Measurements from ENCODE around the gene RAB27B.
"Not testable (repeated sequence)": the region's sequence is repeated elsewhere in the genome, so short reads cannot be mapped to it uniquely, and the experiment has no call there.

Gene RAB27B

DNA sequence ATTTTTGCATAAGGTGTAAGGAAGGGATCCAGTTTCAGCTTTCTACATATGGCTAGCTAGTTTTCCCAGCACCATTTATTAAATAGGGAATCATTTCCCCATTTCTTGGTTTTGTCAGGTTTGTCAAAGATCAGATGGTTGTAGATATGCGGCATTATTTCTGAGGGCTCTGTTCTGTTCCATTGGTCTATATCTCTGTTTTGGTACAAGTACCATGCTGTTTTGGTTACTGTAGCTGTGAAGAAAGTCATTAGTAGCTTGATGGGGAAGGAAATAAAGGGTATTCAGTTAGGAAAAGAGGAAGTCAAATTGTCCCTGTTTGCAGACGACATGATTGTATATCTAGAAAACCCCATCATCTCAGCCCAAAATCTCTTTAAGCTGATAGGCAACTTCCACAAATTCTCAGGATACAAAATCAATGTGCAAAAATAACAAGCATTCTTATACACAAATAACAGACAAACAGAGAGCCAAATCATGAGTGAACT lies 7.4 kb upstream of the RAB27B start:
- DNase-seq: not testable (repeated sequence)

DNA sequence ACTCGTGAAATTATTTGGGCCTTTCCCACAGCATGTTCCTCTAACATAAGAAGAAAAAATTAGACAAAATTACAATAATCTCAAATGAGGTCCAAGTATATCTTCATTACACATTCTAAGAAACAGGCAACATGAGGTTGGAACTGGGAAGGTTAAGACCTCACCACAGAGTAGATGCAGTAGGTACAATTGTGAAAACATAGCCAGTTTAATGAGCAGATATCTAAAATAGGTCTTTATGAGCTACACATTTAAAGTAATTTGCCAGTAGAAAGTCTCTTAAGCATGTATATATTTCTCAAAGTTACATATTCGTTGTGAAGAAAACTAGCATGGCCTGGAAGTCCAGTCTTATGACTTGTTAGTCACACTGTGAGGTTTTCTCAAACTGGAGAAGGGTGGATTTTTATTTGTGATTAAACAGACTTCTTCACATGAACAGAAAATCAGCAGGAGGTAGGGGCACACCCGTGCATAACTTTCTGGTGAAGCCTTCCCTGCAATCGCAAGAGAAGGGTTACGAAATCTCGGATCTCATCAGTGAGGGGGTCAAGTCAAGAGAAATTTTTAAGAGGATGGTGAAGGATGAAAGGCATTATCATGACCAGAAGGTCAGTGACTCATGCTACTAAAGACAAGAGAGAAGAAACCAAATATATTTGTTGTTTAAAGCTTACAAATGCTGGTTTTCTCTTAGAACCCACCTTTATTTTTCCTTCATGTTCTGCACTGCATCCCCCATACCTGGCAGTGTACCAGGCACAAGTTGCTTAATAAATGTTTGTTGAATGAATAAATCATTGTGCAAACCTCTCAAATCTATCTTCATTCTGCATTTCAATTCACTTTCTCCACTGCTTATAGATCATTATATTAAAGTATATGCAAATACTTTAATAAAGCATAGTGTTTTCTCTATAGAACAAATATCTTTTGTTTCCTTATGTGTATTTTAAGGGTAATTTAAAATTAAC lies 5.1 kb upstream of the RAB27B start:
- no peak for DNase-seq

DNA sequence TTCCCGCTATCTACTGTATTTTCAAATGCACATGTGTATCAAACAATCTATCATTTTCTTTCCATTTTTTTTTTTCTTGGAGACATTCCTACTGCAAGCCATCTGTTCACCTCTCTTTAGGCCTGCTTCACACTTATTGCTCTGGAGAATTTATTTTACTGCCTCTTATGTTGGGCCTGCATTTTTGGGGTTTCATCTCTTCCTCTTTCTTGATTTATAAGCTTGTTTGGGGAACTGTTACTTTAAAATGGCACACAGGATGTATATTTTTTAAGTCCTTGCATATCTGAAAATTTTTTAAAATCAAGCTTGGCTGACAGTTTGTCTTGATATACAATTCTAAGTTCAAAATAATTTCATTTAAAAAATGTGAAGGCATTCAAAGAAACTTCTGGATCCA lies 3.5 kb upstream of the RAB27B start:
- no peak for DNase-seq

DNA sequence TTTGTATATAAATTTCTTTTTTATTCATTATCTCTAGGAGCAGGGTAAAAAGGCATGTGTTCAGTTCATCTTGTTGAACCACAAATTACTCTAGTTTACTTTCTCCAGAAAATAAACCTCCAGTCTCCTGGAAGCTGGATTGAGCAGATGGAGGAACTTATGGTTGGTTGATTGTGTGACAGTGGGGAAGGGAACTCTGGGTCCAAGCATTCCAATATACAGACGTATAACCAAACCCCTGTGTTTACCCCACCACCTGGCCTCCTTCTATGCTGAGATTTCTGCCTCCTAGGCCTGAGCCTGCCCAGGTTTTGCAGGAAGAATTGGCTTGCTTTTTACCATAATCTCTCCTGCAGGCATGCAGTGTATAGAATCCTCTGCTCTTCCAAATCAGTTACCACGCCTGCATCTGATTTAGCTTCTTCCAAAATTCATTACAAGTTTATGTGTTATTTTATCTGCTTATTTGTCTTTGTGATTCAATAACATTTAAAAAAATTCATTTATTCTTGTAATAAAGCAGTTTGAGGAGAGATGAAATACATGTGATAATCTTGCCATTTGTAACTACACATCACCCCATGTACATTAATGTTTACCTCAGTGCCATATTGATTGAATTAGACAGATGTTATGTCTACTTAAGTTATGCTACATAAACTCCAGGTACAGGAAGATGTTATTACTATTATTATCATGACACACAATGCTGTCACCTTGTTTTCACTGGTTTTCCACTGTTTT lies 2.5 kb upstream of the RAB27B start:
- no peak for DNase-seq

DNA sequence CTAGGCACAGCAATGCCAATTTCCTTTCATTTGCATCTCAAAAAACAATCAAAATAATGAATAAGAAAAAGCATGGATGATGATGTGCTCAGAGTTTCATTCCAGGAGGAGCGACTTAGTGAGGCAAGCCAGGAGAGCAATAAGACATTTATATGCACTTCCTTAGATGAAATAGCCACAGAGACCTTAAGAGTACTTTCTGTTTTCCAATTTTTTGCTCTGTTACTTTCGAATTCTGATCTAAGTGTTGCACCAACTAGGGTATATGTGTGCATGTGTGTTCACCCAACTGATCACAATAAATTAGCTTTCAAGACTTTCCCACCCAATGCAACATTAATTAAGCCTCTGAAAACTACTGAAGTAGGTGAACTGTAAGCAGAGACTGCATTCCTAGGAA lies 709 bp downstream of the RAB27B start:
- DNase-seq: no peak

DNA sequence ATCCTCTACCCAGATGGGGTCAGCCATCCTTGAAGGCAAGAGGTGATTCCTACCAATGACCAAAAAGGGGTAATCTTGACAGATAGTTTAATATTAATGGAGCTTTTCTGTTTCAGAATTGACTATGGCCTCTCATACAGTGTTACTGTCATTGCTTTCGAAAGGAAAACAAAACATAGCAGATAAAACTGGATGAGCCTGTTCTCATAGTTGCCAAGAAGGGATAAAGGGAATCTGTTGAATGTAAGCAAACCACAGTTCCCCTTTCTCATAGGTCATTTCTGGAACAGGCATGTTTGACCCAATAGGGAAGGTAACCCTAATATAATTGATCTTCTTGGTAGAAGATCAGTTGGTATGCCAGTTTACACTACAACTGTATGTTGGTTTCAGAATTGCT lies 1.6 kb downstream of the RAB27B start:
- DNase-seq: no peak

DNA sequence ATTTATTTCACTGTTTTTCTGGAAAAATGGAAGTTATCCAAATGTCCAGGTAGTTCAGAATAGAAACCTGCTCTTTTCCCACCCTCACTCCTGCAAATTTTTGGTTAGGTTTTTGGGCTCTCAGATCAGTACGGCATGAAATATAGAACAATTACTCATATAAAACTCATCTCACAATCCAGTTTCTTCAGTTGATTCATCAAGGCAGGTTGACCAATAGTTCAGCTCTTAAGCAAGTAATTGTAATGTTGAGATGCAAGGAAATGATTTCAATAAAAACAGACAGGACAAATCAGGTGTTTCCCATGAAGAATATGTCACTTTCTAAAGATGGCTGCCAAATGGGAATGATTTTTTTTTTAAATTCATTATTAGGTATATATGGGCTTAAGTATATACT lies 2.0 kb downstream of the RAB27B start:
- no peak for DNase-seq

DNA sequence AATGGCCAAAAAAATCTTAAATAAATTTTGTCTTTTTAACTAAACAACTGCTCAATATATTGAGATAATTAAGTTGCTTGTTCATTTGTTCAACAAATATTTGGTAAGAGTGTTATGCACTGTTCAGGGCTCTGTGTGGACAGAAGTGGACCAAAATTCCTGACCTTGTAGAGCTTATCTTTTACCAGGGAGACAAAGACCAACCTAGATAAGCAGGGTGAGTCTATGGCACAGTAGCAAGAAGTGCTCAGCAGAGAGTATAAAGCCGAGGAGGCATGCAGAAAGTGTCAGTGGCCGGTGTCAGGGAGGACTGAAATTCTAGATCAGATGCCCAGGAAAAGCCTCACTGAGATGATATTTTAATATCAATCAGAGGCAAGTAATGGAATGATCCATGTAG lies 2.6 kb downstream of the RAB27B start:
- no peak for DNase-seq

DNA sequence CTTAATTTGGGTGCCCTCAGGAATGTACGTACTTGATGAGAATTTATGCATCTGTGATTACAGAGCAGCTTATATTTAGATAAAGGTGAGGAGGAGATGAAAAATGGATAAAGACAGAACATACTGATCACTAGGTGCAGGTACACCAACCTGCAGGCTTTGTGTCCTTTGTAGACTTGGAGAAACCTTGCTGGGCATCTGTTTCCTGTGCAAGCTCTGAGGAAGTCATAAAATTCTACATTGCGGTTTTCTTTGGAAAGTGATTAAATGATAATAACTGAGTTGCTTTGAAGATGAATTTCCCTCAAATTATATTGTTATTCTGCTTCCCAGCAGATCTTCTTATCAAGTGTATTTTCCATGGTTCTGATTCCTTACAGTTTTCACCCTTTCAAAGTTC lies 7.7 kb downstream of the RAB27B start:
- DNase-seq: no peak

DNA sequence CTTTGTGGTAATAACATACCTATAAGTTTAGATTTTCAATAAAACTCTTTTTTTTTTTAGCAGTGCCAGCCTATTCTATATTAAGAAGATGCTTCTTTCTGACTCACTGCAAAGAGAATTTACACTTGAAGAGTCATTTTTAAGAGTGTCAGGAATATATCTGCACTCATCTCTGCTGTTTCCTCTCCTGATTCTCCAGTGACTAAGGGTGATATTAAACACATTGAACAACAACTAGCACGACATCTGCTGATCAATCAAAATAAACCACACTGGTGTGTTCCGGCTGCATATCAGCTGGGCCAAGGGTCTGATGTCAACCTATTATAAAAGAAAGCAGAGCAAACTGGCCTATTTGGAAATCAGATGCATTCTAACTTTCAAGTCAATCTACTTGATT lies 15.0 kb downstream of the RAB27B start:
- DNase-seq: no peak

DNA sequence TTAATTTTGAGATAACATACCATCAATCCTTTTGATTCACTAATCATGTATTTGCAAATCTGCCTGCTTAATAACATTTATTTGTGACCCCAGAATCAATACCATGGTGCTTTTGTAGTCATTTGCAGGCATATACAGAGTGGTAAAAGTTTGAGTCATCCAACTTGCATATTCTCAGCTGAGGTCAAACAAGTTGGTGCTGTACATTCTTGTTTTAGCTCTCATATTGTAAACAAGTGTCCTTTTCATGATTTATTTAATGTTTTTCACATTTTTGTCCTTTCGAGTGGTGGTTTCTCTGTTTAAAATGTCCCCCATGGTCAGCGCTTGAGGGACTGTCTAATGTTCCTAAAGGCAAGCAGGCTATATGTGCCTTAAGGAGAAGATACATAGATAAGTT lies 17.5 kb downstream of the RAB27B start:
- no peak for DNase-seq

DNA sequence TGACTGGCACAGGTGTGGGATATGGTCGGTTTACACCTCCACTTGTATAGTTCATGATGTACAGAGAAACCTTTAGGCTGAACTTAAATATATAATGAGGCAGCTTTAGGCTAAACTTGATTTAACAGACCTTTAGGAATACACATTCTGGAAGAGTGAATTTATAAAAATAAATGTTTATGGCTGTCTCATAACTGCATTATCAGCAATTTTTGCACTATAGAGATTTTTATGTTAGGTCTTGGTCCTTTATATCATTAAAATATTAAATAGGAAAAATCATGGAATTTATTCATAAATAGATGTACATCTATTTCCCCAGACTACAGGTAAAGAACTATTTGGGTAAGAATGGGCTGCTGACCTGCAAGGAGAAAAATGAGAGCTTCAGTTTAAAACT lies 19.8 kb downstream of the RAB27B start:
- DNase-seq: no peak

DNA sequence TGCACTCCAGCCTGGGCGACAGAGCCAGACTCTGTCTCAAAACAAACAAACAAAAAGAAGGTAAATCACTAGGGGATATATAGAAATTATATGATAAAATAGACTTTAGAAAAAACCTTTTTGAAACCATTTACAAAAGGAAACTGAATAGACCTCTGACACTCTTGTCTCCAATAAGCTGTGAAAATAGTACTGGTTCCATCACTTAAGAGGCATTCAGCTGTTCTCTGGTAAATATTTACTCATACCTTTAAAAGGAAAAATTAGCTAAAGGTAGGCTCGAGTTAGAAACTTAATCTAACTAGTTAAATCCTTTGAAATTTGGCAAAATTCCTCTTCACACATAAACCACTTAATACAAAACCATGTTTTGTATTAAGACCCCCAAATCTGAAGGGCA lies 21.4 kb downstream of the RAB27B start:
- DNase-seq: no peak

DNA sequence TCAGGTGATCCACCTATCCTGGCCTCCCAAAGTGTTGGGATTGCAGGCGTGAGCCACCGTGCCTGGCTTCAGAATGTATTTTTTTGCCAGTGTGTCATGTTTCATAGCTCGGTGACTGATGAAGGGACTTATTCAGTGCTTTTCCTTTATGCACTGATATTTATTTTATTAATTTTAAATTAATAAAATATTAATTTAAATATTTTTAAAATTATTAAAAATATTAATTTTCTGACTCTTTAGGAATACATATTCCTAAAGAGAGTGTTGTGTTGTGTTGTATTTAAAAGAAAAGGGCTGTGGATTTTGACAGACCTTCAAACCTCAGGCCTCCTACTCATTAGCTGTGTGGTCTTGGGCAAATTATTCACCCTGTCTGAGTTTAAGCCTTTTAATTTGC lies 22.3 kb downstream of the RAB27B start:
- no peak for DNase-seq

DNA sequence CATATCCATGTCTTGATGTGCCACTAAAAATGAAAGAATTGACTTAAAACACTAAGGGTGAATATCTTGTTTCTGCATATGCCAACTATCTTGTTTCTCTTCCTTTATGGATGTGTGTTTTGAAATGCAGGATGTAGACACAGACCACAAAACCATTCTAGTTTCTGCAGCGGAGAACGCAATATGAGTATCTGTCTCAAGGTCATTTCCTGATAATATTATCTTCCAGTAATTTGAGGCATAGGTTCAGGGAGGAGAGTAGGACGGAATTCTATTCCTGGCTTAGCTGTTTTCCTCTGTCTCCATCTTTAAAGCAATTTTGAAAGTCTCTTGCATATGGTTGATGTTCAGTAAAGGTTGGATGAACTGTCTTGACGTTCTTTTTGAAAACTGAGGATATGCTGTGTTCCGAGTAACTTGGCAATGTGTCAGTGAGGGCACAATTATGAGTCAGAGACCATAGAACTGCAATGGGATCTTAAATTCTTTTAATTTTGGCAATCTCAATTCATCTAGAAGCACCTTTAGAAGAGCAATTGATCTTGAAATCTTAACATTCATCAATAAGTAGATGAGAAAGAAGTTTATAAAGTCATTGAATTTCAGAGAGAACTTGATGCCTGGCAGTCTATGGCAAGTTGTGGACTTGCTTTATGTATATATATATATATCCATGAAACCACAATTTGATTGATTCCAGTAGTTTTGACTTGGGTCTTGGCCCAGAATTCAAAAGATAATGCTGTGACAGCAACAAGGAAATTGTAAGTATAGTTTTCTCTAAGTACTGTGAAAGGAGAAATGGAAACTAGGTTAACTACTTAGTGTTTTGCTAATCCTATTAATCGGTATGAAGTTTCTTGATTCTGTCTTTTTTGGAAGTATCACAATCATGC lies 24.8 kb downstream of the RAB27B start:
- DNase-seq: no peak

DNA sequence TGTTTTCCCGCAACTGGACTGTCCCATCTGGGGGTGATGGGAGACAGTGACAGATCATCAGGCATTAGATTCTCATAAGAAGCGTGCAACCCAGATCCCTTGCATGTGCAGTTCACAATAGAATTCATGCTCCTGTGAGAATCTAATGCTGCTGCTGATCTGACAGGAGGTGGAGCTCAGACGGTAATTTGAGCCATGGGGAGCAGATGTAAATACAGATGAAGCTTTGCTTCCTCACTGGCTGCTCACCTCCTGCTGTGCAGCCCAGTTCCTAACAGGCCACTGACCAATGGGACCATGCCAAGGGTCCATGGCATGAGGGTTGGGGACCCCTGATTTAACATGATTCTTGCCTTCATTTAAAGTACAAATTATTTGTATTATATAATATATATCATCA lies 26.8 kb downstream of the RAB27B start:
- not testable (repeated sequence) for DNase-seq

DNA sequence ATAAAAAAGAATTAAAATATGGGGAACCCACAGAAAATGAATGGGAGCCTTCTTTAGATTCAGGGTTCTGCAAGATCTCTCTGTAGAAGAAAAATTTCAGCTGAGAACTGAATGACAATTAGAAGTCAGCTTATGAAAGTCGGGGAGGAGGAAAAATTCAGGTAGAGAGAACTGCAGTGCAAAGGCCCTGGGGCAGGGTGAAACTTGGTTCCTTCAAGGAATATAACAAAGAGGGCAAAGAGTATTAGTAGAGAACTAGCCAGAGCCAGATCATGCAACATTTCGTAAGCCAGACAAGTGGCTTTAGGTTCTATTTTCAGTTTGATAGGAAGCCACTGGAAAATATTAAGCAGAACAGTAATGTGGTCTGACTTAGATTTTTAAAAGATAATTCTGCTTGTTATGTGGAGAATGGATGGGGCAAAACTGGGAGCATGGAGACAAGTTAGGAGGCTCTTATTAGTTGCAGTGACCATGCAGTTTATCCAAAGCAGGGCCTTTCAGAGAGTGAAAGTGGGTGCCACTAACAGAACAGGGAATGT lies 27.9 kb downstream of the RAB27B start:
- DNase-seq: no peak

DNA sequence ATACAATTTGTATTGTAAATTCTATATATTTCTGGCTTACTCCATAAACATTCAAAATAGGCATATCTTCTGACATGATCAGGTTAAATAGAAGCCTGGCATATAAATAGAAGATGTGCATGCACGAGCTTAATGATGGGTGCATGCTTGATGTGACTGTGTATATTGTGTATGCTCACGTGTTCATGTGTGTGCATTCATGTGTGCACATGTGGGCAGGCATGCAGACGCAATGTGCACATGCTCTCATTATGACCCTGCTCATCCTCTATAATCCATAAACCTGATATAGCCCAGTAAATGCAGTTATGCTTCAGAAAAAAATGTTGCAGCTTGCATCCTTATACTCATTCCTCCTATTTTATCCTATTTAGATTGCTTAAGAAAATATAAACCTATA lies 29.2 kb downstream of the RAB27B start:
- no peak for DNase-seq

DNA sequence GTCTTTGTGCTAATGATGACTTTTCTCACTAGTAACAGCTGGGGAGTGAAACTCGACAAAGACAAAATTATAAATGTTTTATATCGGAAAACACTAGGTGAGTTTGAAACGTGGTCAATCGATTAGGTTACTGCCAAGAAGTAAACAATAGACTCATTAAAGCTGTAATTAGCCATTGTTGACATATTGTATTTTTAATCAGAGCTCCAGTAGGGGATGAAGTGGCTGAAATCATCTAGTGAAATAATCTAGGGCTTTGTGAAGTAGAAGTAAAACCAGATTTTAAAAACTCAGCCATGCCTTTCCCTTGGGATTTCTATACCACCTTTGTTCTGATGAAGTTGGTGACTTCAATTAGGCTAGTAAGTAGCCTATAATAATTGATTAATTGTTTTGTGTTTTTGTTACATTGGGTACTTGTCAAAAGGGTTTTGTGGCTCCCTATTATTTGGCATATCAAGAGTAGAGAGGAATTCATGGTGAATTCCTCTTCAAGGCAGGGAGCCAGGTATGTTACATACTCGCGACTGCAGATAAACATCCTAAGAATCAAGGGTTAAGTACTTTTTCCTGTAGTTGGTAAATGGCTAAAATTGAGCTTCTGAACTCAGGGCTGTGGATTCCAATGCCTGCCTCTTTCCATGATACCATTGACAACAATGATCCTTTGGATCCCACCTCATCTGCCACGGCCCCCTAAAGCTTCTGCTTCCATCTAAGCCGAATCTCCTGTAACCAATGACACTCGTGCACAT lies 31.6 kb downstream of the RAB27B start:
- no peak for DNase-seq

DNA sequence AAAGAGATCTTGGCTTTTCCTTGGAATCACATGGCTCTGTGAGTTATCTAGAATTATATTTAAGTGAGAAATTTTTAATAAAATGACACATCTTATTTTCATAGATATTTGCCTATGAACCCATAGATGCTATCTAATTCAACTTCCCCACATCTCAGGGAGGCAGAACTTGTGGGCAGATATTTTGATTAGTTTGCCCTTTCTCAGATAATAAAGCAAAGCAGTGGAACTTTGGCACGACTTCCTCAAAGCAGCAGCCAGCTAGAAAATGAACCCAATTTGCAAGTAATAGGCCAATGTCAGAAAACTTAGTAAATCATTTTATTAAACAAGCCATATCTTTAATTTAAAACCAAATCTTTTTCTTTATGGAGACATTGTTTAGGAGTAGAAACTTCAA lies 32.7 kb downstream of the RAB27B start:
- no peak for DNase-seq

DNA sequence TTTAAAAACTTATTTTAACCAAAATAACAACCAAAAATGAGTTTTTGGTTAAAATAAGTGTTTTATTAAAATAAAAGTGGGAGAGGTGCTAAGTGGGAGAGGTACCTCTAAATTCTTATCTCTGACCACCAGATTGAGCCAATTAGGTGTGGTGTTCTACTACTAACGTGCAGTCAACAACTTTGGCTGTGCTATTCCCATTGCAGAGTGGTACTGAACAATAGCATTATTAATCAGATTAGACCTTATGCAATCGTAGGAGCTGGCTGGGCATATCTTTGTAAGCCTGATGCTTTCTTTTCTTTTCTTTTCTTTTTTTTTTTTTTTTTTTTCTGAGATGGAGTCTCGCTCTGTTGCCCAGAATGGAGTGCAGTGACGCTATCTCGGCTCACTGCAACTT lies 38.9 kb downstream of the RAB27B start:
- no peak for DNase-seq

DNA sequence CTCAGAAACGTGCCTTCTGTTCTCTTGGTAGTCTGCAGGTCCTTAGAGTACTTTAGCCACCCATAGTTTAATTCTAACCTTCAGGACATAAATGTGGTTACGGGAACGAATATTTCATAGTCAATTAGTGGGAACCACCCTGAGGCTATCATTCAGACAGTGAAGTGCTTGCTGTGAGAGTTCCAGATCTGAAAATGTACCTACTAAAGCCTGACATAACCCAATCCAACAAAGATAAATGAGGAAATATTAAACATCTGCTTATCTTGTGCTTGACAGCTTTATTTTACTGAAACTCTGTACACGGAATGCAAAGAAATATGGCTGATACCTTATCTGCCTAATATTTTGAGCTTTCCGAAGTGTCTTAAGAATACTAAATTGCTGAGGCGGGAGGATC lies 43.0 kb downstream of the RAB27B start:
- no peak for DNase-seq

All from NCI-H2081 (cell line).